Neural cell (in vitro differentiated cells): ENCODE data around the gene SLC2A2. TPM values are rescaled to one million over a fixed set of nuclear protein-coding genes. Genes with fewer than 3 reads are reported as not detected.
"Not testable (repeated sequence)": the region's sequence is repeated elsewhere in the genome, so short reads cannot be mapped to it uniquely, and the experiment has no call there.

Source experiments
- H2AFZ ChIP-seq: fragments of 200-600, 300-800 bp; sonication (generic), shearing (Covaris generic); 2 replicates; pipeline ENCODE4 v1.6.0; 2014; ENCODE audit warnings: low read depth, mild to moderate bottlenecking, antibody characterized with exemption, low read length, moderate library complexity
- H3F3A ChIP-seq: fragments of 200-600 bp; shearing (Covaris generic); 2 replicates; pipeline ENCODE4 v1.6.1; 2016; ENCODE audit warnings: mild to moderate bottlenecking, moderate library complexity, mixed read lengths, antibody characterized with exemption, low read length; ENCODE audit not compliant: insufficient read depth, poor library complexity, severe bottlenecking
- H3K27ac ChIP-seq: fragments of 200-600, 300-800 bp; sonication (generic), shearing (Covaris generic); 2 replicates; pipeline ENCODE4 v1.5.1; 2014; ENCODE audit warnings: mild to moderate bottlenecking, low read length, moderate library complexity
- H3K27me3 ChIP-seq: fragments of 300-800, 200-600 bp; sonication (generic), shearing (Covaris generic); 2 replicates; pipeline ENCODE4 v1.6.0; 2014; ENCODE audit warnings: mild to moderate bottlenecking, low read depth, low read length, moderate library complexity; ENCODE audit not compliant: insufficient read depth
- H3K36me3 ChIP-seq: fragments of 300-800, 200-600 bp; sonication (generic), shearing (Covaris generic); 2 replicates; pipeline ENCODE4 v1.5.1; 2014; ENCODE audit warnings: mild to moderate bottlenecking, antibody characterized with exemption, low read length, moderate library complexity; ENCODE audit not compliant: insufficient read depth
- H3K4me2 ChIP-seq: fragments of 300-800, 200-600 bp; sonication (generic), shearing (Covaris generic); 2 replicates; pipeline ENCODE4 v1.6.0; 2014; ENCODE audit warnings: mild to moderate bottlenecking, low read length
- H3K4me3 ChIP-seq: fragments of 300-800, 200-600 bp; sonication (generic), shearing (Covaris generic); 2 replicates; pipeline ENCODE4 v1.5.1; 2014; ENCODE audit warnings: mild to moderate bottlenecking, low read length, moderate library complexity
- H3K79me2 ChIP-seq: fragments of 200-600 bp; shearing (Covaris generic); replicated peaks from 2 replicates; pipeline ENCODE4 v1.6.0; 2014; ENCODE audit warnings: mild to moderate bottlenecking, low read length, moderate library complexity; ENCODE audit not compliant: insufficient read depth
- H3K9ac ChIP-seq: fragments of 300-800, 200-600 bp; sonication (generic), shearing (Covaris generic); 2 replicates; pipeline ENCODE4 v1.6.1; 2016; ENCODE audit warnings: mild to moderate bottlenecking, low read length, mixed read lengths
- H3K9me2 ChIP-seq: fragments of 200-600 bp; shearing (Covaris generic); 2 replicates; pipeline ENCODE4 v1.6.1; 2016; ENCODE audit warnings: mild to moderate bottlenecking, low read length, mixed read lengths; ENCODE audit not compliant: insufficient read depth
- H3K9me3 ChIP-seq: fragments of 200-600, 300-800 bp; sonication (generic), shearing (Covaris generic); 2 replicates; pipeline ENCODE4 v1.6.1; 2016; ENCODE audit warnings: mild to moderate bottlenecking, mixed run types, low read length, moderate library complexity, mixed read lengths
- H4K20me1 ChIP-seq: fragments of 200-600 bp; shearing (Covaris generic); 2 replicates; pipeline ENCODE4 v1.6.1; 2016; ENCODE audit warnings: mild to moderate bottlenecking, mixed run types; ENCODE audit not compliant: insufficient read depth
- EP300 ChIP-seq: fragments of 450-650 bp; conservative IDR thresholded peaks from 2 replicates; pipeline ENCODE4 v1.6.1; 2014; ENCODE audit warnings: antibody characterized with exemption, mild to moderate bottlenecking, moderate library complexity; ENCODE audit not compliant: poor library complexity, severe bottlenecking
- EZH2 ChIP-seq: fragments of 200-600, 300-800 bp; shearing (Covaris generic), sonication (generic); IDR thresholded peaks from 2 replicates; pipeline ENCODE4 v1.6.1; 2014; ENCODE audit warnings: antibody characterized with exemption, low read length, borderline replicate concordance, mild to moderate bottlenecking; ENCODE audit not compliant: insufficient read depth, poor library complexity, severe bottlenecking
- MXI1 ChIP-seq: fragments of 450-650 bp; conservative IDR thresholded peaks from 2 replicates; pipeline ENCODE4 v1.6.1; 2014; ENCODE audit warnings: antibody characterized with exemption, mild to moderate bottlenecking; ENCODE audit not compliant: poor library complexity, severe bottlenecking
- POLR2AphosphoS5 ChIP-seq: IDR thresholded peaks from 2 replicates; pipeline ENCODE4 v1.6.1; 2012
- RAD21 ChIP-seq: fragments of 450-650 bp; conservative IDR thresholded peaks from 2 replicates; pipeline ENCODE4 v1.6.1; 2014; ENCODE audit warnings: antibody characterized with exemption, mild to moderate bottlenecking, moderate library complexity
- SMC3 ChIP-seq: fragments of 450-650 bp; conservative IDR thresholded peaks from 2 replicates; pipeline ENCODE4 v1.6.1; 2014; ENCODE audit warnings: antibody characterized with exemption, mild to moderate bottlenecking, moderate library complexity; ENCODE audit not compliant: poor library complexity
- TAF1 ChIP-seq: IDR thresholded peaks from 2 replicates; pipeline ENCODE4 v1.6.1; 2012; ENCODE audit warnings: low read depth
- polyA plus RNA-seq: library from polyadenylated mRNA; depleted of rRNA; stranded (reverse); fragments of >200 nt; gene quantifications from 2 replicates; pipeline ENCODE4 v1.2.3, GENCODE V29; 2014
- TF ChIP-seq, protein P1 (sequence below): IDR thresholded peaks from 2 replicates; pipeline ENCODE4 v1.6.1; 2012; ENCODE audit warnings: borderline replicate concordance
- TF ChIP-seq, protein P2 (sequence below): fragments of 450-650 bp; IDR thresholded peaks from 2 replicates; pipeline ENCODE4 v1.5.1; 2014; ENCODE audit warnings: antibody characterized with exemption, mild to moderate bottlenecking, moderate library complexity; ENCODE audit not compliant: poor library complexity, severe bottlenecking

The SLC2A2 gene
- polyA plus RNA-seq, 1 donor from 2014 or later, result not detected

DNA sequence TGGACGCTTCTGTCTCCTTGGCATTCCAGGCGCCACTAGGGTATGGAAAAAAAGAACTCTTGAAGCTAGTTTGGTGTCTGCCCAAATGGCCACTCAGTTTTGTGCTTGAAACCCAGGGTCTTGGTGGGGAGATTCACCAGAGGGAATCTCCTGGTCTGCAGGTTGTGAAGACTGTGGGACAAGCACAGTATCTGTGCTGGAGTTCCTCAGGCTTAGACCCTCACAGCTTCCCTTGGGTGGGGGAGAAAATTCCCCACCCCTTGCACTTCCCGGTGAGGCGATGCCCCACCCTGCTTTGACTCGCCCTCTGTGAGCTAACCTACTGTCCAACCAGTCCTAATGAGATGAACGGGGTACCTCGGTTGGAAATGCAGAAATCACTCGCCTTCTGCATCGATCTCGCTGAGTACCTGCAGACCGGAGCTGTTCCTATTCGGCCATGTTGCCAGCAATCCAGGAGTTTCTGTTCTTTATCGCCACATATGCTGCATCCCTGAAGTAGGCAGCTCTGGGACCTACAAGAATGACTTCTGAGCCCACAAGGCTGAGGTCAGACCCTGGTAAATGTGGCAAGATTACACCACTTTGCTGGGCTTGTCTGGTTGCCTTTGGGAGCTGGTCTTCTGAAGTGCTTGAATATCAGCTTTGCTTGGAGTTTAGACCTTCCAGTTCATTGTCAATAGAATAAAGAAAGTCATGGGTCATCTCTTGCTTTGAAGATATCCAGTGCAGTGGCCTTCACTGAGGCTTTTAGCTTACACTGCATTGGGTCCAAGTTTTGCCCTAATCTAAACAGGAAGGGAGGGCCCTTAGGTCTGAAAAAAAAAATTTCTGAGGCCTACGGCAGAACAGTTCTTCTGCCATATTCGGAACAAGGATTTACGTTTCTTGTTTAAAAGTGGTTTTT is 51.0 kb downstream of the SLC2A2 start:
- Histone ChIP-seq H3F3A (no peaks in the 10 kb centered on the region), H3K4me2 (no peak overlapping the region), H3K27me3 (no peaks in the 10 kb centered on the region), H3K36me3 (no peaks in the 10 kb centered on the region), H2AFZ (no peak overlapping the region), H3K9me2 (no peaks in the 10 kb centered on the region), H3K9ac (no peak overlapping the region), H3K9me3 (no peaks in the 10 kb centered on the region), H3K79me2 (no peaks in the 10 kb centered on the region), H3K4me3 (no peak overlapping the region), H4K20me1 (no peaks in the 10 kb centered on the region), H3K27ac (no peak overlapping the region)
- TF ChIP-seq SMC3, result no peak
- TF ChIP-seq RAD21, result no peak

DNA sequence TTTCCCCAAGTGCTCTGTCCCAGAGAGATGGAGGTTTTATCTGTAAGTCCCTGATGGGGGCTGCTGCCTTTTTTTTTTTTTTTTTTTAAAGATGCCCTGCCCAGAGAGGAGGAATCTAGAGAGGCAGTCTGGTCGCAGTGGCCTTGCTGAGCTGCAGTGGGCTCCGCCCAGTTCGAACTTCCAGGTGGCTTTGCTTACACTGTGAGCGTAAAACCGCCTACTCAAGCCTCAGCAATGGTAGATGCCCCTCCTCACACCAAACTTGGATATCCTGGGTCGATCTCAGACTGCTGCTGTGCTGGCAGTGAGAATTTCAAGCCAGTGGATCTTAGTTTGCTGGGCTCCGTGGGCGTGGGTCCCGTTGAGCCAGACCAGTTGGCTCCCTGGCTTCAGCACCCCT is 51.6 kb downstream of the SLC2A2 start:
- no peaks in the 10 kb centered on the region for H3K27me3 ChIP-seq
- no peaks in the 10 kb centered on the region for H4K20me1 ChIP-seq
- no peaks in the 10 kb centered on the region for H3K9me3 ChIP-seq
- no peak overlapping the region for H3K9ac ChIP-seq
- H2AFZ ChIP-seq, result no peak overlapping the region
- no peaks in the 10 kb centered on the region for H3K36me3 ChIP-seq
- H3K27ac ChIP-seq, result no peak overlapping the region
- H3F3A ChIP-seq, result no peaks in the 10 kb centered on the region
- H3K79me2 ChIP-seq, result no peaks in the 10 kb centered on the region
- no peaks in the 10 kb centered on the region for H3K9me2 ChIP-seq
- no peak overlapping the region for H3K4me3 ChIP-seq
- no peak for TF ChIP-seq MXI1
- TF ChIP-seq POLR2AphosphoS5, result no peak
- no peak for TF ChIP-seq RAD21
- TF ChIP-seq, protein P1, sequence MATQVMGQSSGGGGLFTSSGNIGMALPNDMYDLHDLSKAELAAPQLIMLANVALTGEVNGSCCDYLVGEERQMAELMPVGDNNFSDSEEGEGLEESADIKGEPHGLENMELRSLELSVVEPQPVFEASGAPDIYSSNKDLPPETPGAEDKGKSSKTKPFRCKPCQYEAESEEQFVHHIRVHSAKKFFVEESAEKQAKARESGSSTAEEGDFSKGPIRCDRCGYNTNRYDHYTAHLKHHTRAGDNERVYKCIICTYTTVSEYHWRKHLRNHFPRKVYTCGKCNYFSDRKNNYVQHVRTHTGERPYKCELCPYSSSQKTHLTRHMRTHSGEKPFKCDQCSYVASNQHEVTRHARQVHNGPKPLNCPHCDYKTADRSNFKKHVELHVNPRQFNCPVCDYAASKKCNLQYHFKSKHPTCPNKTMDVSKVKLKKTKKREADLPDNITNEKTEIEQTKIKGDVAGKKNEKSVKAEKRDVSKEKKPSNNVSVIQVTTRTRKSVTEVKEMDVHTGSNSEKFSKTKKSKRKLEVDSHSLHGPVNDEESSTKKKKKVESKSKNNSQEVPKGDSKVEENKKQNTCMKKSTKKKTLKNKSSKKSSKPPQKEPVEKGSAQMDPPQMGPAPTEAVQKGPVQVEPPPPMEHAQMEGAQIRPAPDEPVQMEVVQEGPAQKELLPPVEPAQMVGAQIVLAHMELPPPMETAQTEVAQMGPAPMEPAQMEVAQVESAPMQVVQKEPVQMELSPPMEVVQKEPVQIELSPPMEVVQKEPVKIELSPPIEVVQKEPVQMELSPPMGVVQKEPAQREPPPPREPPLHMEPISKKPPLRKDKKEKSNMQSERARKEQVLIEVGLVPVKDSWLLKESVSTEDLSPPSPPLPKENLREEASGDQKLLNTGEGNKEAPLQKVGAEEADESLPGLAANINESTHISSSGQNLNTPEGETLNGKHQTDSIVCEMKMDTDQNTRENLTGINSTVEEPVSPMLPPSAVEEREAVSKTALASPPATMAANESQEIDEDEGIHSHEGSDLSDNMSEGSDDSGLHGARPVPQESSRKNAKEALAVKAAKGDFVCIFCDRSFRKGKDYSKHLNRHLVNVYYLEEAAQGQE, result no peak
- TF ChIP-seq EP300, result no peak
- TF ChIP-seq SMC3, result no peak
- no peak for TF ChIP-seq EZH2
- no peak for TF ChIP-seq TAF1
- TF ChIP-seq, protein P2, sequence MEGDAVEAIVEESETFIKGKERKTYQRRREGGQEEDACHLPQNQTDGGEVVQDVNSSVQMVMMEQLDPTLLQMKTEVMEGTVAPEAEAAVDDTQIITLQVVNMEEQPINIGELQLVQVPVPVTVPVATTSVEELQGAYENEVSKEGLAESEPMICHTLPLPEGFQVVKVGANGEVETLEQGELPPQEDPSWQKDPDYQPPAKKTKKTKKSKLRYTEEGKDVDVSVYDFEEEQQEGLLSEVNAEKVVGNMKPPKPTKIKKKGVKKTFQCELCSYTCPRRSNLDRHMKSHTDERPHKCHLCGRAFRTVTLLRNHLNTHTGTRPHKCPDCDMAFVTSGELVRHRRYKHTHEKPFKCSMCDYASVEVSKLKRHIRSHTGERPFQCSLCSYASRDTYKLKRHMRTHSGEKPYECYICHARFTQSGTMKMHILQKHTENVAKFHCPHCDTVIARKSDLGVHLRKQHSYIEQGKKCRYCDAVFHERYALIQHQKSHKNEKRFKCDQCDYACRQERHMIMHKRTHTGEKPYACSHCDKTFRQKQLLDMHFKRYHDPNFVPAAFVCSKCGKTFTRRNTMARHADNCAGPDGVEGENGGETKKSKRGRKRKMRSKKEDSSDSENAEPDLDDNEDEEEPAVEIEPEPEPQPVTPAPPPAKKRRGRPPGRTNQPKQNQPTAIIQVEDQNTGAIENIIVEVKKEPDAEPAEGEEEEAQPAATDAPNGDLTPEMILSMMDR, result no peak
- H3K4me2 ChIP-seq, result no peak overlapping the region

DNA sequence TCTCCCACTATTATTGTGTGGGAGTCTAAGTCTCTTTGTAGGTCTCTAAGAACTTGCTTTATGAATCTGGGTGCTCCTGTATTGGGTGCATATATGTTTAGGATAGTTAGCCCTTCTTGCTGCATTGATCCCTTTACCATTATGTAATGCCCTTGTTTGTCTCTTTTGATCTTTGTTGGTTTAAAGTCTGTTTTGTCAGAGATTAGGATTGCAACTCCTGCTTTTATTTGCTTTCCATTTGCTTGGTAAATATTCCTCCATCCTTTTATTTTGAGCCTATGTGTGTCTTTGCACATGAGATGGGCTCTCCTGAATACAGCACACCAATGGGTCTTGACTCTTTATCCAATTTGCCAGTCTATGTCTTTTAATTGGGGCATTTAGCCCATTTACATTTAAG is 53.6 kb downstream of the SLC2A2 start:
- not testable (repeated sequence) for H3K36me3 ChIP-seq, H3K9me3 ChIP-seq, H3F3A ChIP-seq, H3K27ac ChIP-seq, H4K20me1 ChIP-seq, H3K9ac ChIP-seq, H3K27me3 ChIP-seq, H3K9me2 ChIP-seq, H3K79me2 ChIP-seq, H3K4me3 ChIP-seq, H2AFZ ChIP-seq, H3K4me2 ChIP-seq
